Stomach (tissue), 9 donors: ENCODE measurements around the gene ACTL7A. TPM values are rescaled to one million over a fixed set of nuclear protein-coding genes. Genes with fewer than 3 reads are reported as not detected.
A peak's percentile ranks its signal among the peaks of the same experiment; 100 is the strongest.

Experiments used
- DNase-seq, 2 donors: peaks; one replicate each; pipeline versions ENCODE4 v3.0.0 to v3.0.0-alpha.2; 2013 to 2019
- H3K27ac ChIP-seq, 5 donors: fragments of 200-600 bp in 4 of 5; sonication (generic) in 4 of 5; one replicate each; pipeline ENCODE4 v1.5.1; 2013 to 2019; ENCODE audit warnings: mild to moderate bottlenecking in 1 of 5, moderate library complexity in 1 of 5
- H3K27me3 ChIP-seq, 3 donors: fragments of 200-600 bp; sonication (generic); one replicate each; pipeline ENCODE4 v1.5.1; 2017 to 2019; ENCODE audit warnings: mixed run types in 1 of 3
- H3K36me3 ChIP-seq, 4 donors: fragments of 200-600 bp; sonication (generic); 1 replicate in 3 of 4; 2 replicates in 1 of 4; pipeline ENCODE4 v1.5.1; 2016 to 2019
- H3K4me1 ChIP-seq, 4 donors: fragments of 200-600 bp; sonication (generic); one replicate each; pipeline ENCODE4 v1.5.1; 2016 to 2019
- H3K4me3 ChIP-seq, 4 donors: fragments of 200-600 bp; sonication (generic) in 3 of 4; one replicate each; pipeline ENCODE4 v1.5.1; 2016 to 2019; ENCODE audit warnings: mild to moderate bottlenecking in 1 of 4
- H3K9me3 ChIP-seq, 4 donors: fragments of 200-600 bp; sonication (generic); one replicate each; pipeline ENCODE4 v1.5.1; 2016 to 2019
- EP300 ChIP-seq: sonication (generic); formaldehyde crosslinking; IDR thresholded peaks from one replicate; pipeline ENCODE4 v1.6.1; 2017; ENCODE audit warnings: antibody characterized with exemption
- POLR2A ChIP-seq, 4 donors: fragments of 450-650 bp; IDR thresholded peaks; one replicate each; pipeline ENCODE4 v1.6.1; 2016; ENCODE audit warnings: antibody characterized with exemption in 4 of 4, control low read depth in 2 of 4, mild to moderate bottlenecking in 1 of 4, moderate library complexity in 1 of 4
- POLR2AphosphoS5 ChIP-seq, 3 donors: sonication (generic); formaldehyde crosslinking; IDR thresholded peaks; one replicate each; pipeline ENCODE4 v1.6.1; 2016; ENCODE audit warnings: antibody characterized with exemption in 3 of 3
- WGBS, 5 donors: extraction: QIAGEN DNeasy Blood & Tissue Kit in 3 of 5; methylation state at CpG; one replicate each; pipeline versions ENCODE4 v1.1.5 to v1.1.7; 2013 to 2018; 5-methylcytosine and 5-hydroxymethylcytosine counted together
- intact Hi-C: fragments of 100-400 bp; cut with DNase I; formaldehyde crosslinking; loops from one replicate; pipeline ENCODE4 v1.15.1; 2023; ENCODE audit warnings: low total_unique reads
- polyA plus RNA-seq, 3 donors: library from polyadenylated mRNA; stranded (reverse); fragments of 200-250 nt; gene quantifications; one replicate each; pipeline ENCODE4 v1.2.3, GENCODE V29; 2013
- total RNA-seq, 5 donors: library from RNA; depleted of rRNA; stranded (reverse); fragments of >200 nt; gene quantifications; one replicate each; pipeline versions ENCODE4 v1.1.0 to v1.2.3, GENCODE V29; 2014 to 2016
- TF ChIP-seq, protein P1 (sequence below), 7 experiments: fragments of 450-650 bp in 4 of 7; fragments of 200-600 bp in 3 of 7; sonication (generic) in 3 of 7; IDR thresholded peaks; one replicate each; pipeline ENCODE4 v1.5.1; 2016 to 2019; ENCODE audit warnings: antibody characterized with exemption in 7 of 7, control low read depth in 2 of 7, mild to moderate bottlenecking in 1 of 7
- donor health status: healthy with polysubstance abuse.
- donor health status: Bipolar disorder and iron deficiency.
- donor health status: healthy.

The ACTL7A gene
- total and polyA plus RNA-seq, 8 donors, result not detected

GRCh38 chr9:108816037-108816436 lies 46.0 kb upstream of the ACTL7A start:
- DNase-seq, result peak in 1 of 2 donors; percentile 13
- Histone ChIP-seq H3K27ac (no peak overlapping the region), H3K9me3 (no peaks in the 10 kb centered on the region), H3K4me3 (no peak overlapping the region), H3K36me3 (no peaks in the 10 kb centered on the region), H3K27me3 (no peaks in the 10 kb centered on the region), H3K4me1 (no peaks in the 10 kb centered on the region)
- WGBS, 5 donors, result 51 to 65% (median 63%) methylated on average over 10 of the region's 10 CpGs
- intact Hi-C loops, result no loop called here
- TF ChIP-seq, protein P1, sequence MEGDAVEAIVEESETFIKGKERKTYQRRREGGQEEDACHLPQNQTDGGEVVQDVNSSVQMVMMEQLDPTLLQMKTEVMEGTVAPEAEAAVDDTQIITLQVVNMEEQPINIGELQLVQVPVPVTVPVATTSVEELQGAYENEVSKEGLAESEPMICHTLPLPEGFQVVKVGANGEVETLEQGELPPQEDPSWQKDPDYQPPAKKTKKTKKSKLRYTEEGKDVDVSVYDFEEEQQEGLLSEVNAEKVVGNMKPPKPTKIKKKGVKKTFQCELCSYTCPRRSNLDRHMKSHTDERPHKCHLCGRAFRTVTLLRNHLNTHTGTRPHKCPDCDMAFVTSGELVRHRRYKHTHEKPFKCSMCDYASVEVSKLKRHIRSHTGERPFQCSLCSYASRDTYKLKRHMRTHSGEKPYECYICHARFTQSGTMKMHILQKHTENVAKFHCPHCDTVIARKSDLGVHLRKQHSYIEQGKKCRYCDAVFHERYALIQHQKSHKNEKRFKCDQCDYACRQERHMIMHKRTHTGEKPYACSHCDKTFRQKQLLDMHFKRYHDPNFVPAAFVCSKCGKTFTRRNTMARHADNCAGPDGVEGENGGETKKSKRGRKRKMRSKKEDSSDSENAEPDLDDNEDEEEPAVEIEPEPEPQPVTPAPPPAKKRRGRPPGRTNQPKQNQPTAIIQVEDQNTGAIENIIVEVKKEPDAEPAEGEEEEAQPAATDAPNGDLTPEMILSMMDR (IDR thresholded peaks at IDR 0.05), result no peak
- no peak for TF ChIP-seq POLR2A (IDR thresholded peaks at IDR 0.05)
- TF ChIP-seq POLR2AphosphoS5 (IDR thresholded peaks at IDR 0.05), result no peak
- TF ChIP-seq EP300, result no peak

- Histone ChIP-seq H3K4me1 (no peaks in the 10 kb centered on the region), H3K4me3 (no peak overlapping the region), H3K9me3 (peaks cover 0 to 15% (median 11%) of the 10 kb centered on the region in 4 donors), H3K27me3 (no peaks in the 10 kb centered on the region), H3K36me3 (no peaks in the 10 kb centered on the region), H3K27ac (no peak overlapping the region)
- no peak for DNase-seq
- intact Hi-C loops, result no loop called here
- 75 to 90% (median 87%) methylated on average over 3 of the region's 3 CpGs for WGBS, 5 donors
- TF ChIP-seq POLR2A (IDR thresholded peaks at IDR 0.05) (no peak), POLR2AphosphoS5 (IDR thresholded peaks at IDR 0.05) (no peak), EP300 (no peak)
- TF ChIP-seq, protein P1 (IDR thresholded peaks at IDR 0.05), result no peak
Measured at GRCh38 chr9:108823829-108824228, 38.2 kb upstream of the ACTL7A start.

GRCh38 chr9:108830272-108830671 lies 31.8 kb upstream of the ACTL7A start:
- DNase-seq, result no peak
- Histone ChIP-seq H3K4me1 (no peaks in the 10 kb centered on the region), H3K36me3 (no peaks in the 10 kb centered on the region), H3K9me3 (no peaks in the 10 kb centered on the region), H3K27ac (no peak overlapping the region), H3K4me3 (no peak overlapping the region), H3K27me3 (no peaks in the 10 kb centered on the region)
- intact Hi-C loops, result no loop called here
- WGBS, 5 donors, result 39 to 68% (median 56%) methylated on average over 2 of the region's 2 CpGs
- TF ChIP-seq, protein P1 (IDR thresholded peaks at IDR 0.05), result no peak
- TF ChIP-seq POLR2A (IDR thresholded peaks at IDR 0.05) (no peak), POLR2AphosphoS5 (IDR thresholded peaks at IDR 0.05) (no peak), EP300 (no peak)

DNA sequence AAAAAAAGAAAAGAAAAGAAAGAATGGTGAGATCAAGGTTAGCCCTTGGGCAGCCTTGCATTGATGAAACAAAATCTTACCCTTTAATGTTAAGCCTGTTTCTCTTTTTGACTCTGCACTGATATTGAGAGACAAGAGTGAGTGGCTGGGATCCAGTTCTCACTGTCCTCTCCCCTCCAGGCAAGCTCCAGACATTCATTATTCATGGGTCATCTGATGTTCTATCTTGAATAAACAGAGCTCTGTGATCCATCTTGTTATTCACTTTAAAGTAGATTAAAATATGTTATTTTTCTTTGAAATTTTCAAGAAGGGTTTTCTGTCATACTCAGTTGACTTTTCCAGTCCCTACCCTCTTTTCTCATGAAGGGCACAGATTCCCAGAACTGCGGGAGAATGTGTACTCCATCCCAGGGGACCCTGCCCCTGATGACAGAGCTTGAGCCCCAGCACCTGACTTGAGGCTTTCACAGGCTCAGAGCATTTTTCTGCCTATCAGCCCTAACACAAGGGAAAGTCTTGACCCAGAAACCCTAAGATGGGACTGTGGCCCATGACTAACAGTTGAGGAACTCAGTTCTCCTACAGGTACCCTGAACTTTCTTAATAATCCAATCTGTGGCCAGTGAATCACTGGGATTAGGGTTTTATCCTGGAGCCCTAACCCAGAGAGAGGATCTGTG lies 30.4 kb upstream of the ACTL7A start:
- no peaks in the 10 kb centered on the region for H3K4me1 ChIP-seq
- 81 to 97% (median 93%) methylated on average over 1 of the region's 1 CpG for WGBS, 5 donors
- no peak overlapping the region for H3K27ac ChIP-seq
- intact Hi-C loops, result no loop called here
- no peaks in the 10 kb centered on the region for H3K9me3 ChIP-seq
- no peak overlapping the region for H3K4me3 ChIP-seq
- H3K36me3 ChIP-seq, result no peaks in the 10 kb centered on the region
- TF ChIP-seq POLR2AphosphoS5 (IDR thresholded peaks at IDR 0.05), result no peak
- TF ChIP-seq, protein P1 (IDR thresholded peaks at IDR 0.05), result no peak
- TF ChIP-seq POLR2A (IDR thresholded peaks at IDR 0.05), result no peak
- TF ChIP-seq EP300, result no peak
- no peaks in the 10 kb centered on the region for H3K27me3 ChIP-seq
- DNase-seq, result no peak
